HepG2 (cell line): ENCODE results near the gene MLXIPL. TPM values are rescaled to one million over a fixed set of nuclear protein-coding genes. Genes with fewer than 3 reads are reported as not detected.
A peak's percentile ranks its signal among the peaks of the same experiment; 100 is the strongest.

Experiments
- CENPT ChIP-seq: sonication (generic); formaldehyde crosslinking; IDR thresholded peaks from 2 replicates; pipeline ENCODE4 v1.8.0; 2022; ENCODE audit warnings: low read depth, mild to moderate bottlenecking, moderate library complexity, missing genetic modification reagents
- HCFC1 ChIP-seq: fragments of 150-350 bp; IDR thresholded peaks from 2 replicates; pipeline ENCODE4 v1.6.1; 2014; ENCODE audit warnings: low read depth, low read length
- HMG20A ChIP-seq: IDR thresholded peaks from 2 replicates; pipeline ENCODE4 v1.6.1; 2016; ENCODE audit warnings: borderline replicate concordance
- HNF4G ChIP-seq, 2 experiments: sonication (generic) in 1 of 2; formaldehyde crosslinking in 1 of 2; IDR thresholded peaks; 2 replicates each; pipeline versions ENCODE4 v1.4.0 to v1.6.1; 2011 to 2020; ENCODE audit warnings: borderline replicate concordance in 2 of 2, low read depth in 2 of 2, mild to moderate bottlenecking in 2 of 2, low read length in 1 of 2, missing genetic modification reagents in 1 of 2, moderate library complexity in 1 of 2
- ISL2 ChIP-seq: sonication (generic); formaldehyde crosslinking; IDR thresholded peaks from 2 replicates; pipeline ENCODE4 v1.5.0; 2020; ENCODE audit warnings: missing genetic modification reagents
- MYPOP ChIP-seq: sonication (generic); formaldehyde crosslinking; IDR thresholded peaks from 2 replicates; pipeline ENCODE4 v1.8.1; 2023; ENCODE audit warnings: mild to moderate bottlenecking, moderate library complexity, missing genetic modification reagents
- PITX1 ChIP-seq: sonication (generic); formaldehyde crosslinking; IDR thresholded peaks from 2 replicates; pipeline ENCODE4 v1.5.1; 2020; ENCODE audit warnings: mild to moderate bottlenecking, missing genetic modification reagents
- POGZ ChIP-seq: sonication (generic); formaldehyde crosslinking; IDR thresholded peaks from 2 replicates; pipeline ENCODE4 v1.4.0; 2020; ENCODE audit warnings: mild to moderate bottlenecking, missing genetic modification reagents
- PRDM10 ChIP-seq: sonication (generic); formaldehyde crosslinking; IDR thresholded peaks from 2 replicates; pipeline ENCODE4 v1.4.0; 2020; ENCODE audit warnings: low read depth, missing genetic modification reagents
- SALL2 ChIP-seq: sonication (generic); formaldehyde crosslinking; IDR thresholded peaks from 2 replicates; pipeline ENCODE4 v1.8.1; 2023; ENCODE audit warnings: mild to moderate bottlenecking, missing genetic modification reagents, inconsistent platforms
- SMARCC2 ChIP-seq: fragments of 450-650 bp; IDR thresholded peaks from 2 replicates; pipeline ENCODE4 v1.6.1; 2017; ENCODE audit warnings: antibody characterized with exemption, mild to moderate bottlenecking
- ZBTB49 ChIP-seq: sonication (generic); formaldehyde crosslinking; IDR thresholded peaks from 2 replicates; pipeline ENCODE4 v1.4.0; 2020; ENCODE audit warnings: missing genetic modification reagents, borderline replicate concordance
- ZNF224 ChIP-seq: sonication (generic); formaldehyde crosslinking; IDR thresholded peaks from 2 replicates; pipeline ENCODE4 v1.5.0; 2020; ENCODE audit warnings: mild to moderate bottlenecking, missing genetic modification reagents
- ZNF251 ChIP-seq: sonication (generic); formaldehyde crosslinking; IDR thresholded peaks from 2 replicates; pipeline ENCODE4 v1.9.0; 2021; ENCODE audit warnings: mild to moderate bottlenecking, missing genetic modification reagents
- ZNF280D ChIP-seq: sonication (generic); formaldehyde crosslinking; IDR thresholded peaks from 2 replicates; pipeline ENCODE4 v1.5.1; 2020; ENCODE audit warnings: mild to moderate bottlenecking, missing genetic modification reagents
- ZNF414 ChIP-seq: sonication (generic); formaldehyde crosslinking; IDR thresholded peaks from 2 replicates; pipeline ENCODE4 v1.5.0; 2020; ENCODE audit warnings: missing genetic modification reagents
- ZSCAN25 ChIP-seq: sonication (generic); formaldehyde crosslinking; IDR thresholded peaks from 2 replicates; pipeline ENCODE4 v1.8.0; 2022; ENCODE audit warnings: mild to moderate bottlenecking, missing genetic modification reagents
- polyA plus RNA-seq, 8 experiments: library from polyadenylated mRNA; depleted of rRNA in 3 of 8; stranded (reverse) in 7 of 8; unstranded in 1 of 8; fragments of >200 nt; fragmentation: Illumina TruSeq in 4 of 8; extraction: Trizol in 4 of 8; gene quantifications; 2 replicates each; pipeline versions ENCODE4 v1.2.1 to v1.2.3, GENCODE V29; 2011 to 2016; ENCODE audit warnings: low read depth in 4 of 8, missing spikeins in 1 of 8, mixed read lengths in 1 of 8; ENCODE audit not compliant: insufficient read depth in 1 of 8
- total RNA-seq, 5 experiments: library from RNA; depleted of rRNA; stranded (reverse); fragments of >200 nt; fragmentation: Illumina TruSeq; extraction: Trizol; gene quantifications; 2 replicates each; pipeline ENCODE4 v1.2.3, GENCODE V29; 2016; ENCODE audit warnings: low read depth in 1 of 5

The MLXIPL gene
- total and polyA plus RNA-seq, 2 of the 13 experiments (the other 11 are each of a cell fraction or from before 2014, with no cell fraction given): 51.6 to 60.1 TPM

GRCh38 chr7:73647725-73648592 is 23.6 kb upstream of the MLXIPL start (continued):
- no peak for TF ChIP-seq ZBTB49
- TF ChIP-seq PRDM10 (CRISPR knock-in tag): no peak
- TF ChIP-seq PITX1 (CRISPR knock-in tag): peak; percentile 82
- TF ChIP-seq ZSCAN25 (CRISPR knock-in tag): peak; percentile 80
- 0 out of 2 replicates have a peak, but pooled peaks have one; percentile 44 for TF ChIP-seq ZNF414
- TF ChIP-seq MYPOP (CRISPR knock-in tag): peak; percentile 92
- no peak; the same call in 1 of the 2 replicates for TF ChIP-seq CENPT (CRISPR knock-in tag)
- TF ChIP-seq ISL2: peak; percentile 66; the same call in 1 of the 2 replicates
- peak; percentile 34; the same call in 1 of the 2 replicates for TF ChIP-seq ZNF280D (CRISPR knock-in tag)
- TF ChIP-seq ZNF251 (CRISPR knock-in tag): no peak
- peak; percentile 89 for TF ChIP-seq SALL2 (CRISPR knock-in tag)
- TF ChIP-seq HNF4G (IDR thresholded peaks at IDR 0.05; ENCODE audit: borderline replicate concordance, low read depth, low read length): peak; percentile 86
- TF ChIP-seq HNF4G (CRISPR knock-in tag; IDR thresholded peaks at IDR 0.05; ENCODE audit: borderline replicate concordance, low read depth): no peak
- TF ChIP-seq HMG20A (CRISPR knock-in tag): no peak
- TF ChIP-seq POGZ (CRISPR knock-in tag): peak; percentile 41; the same call in 1 of the 2 replicates
- TF ChIP-seq ZNF224 (CRISPR knock-in tag): no peak
- TF ChIP-seq HCFC1: no peak
- no peak for TF ChIP-seq SMARCC2
